WTC11 (cell line): ENCODE results near the gene PKIG. TPM values are rescaled to one million over a fixed set of nuclear protein-coding genes. Genes with fewer than 3 reads are reported as not detected.

Experiments
- ATAC-seq: fragments of 200-7000 bp; cut with Tn5 transposase; 2 replicates; pipeline ENCODE4 v1.10.0; 2021; ENCODE audit warnings: mild to moderate bottlenecking, moderate library complexity
- CTCF ChIA-PET: fragments of 300-600 bp; sonication (Branson Sonifier 250); formaldehyde crosslinking; loops from one replicate; lab custom pipeline; 2021; ENCODE audit warnings: antibody characterized with exemption; lab: Charles Lee
- POLR2A ChIA-PET: fragments of 350-600 bp; sonication (Branson Sonifier 250); formaldehyde crosslinking; loops from one replicate; lab custom pipeline; 2021; ENCODE audit warnings: antibody characterized with exemption; lab: Charles Lee
- DNase-seq: peaks from one replicate; pipeline ENCODE4 v3.0.0; 2021; ENCODE audit warnings: low spot score
- H3K27ac Mint-ChIP-seq: 2 replicates; pipeline ENCODE4 v1.8.0; 2021; ENCODE audit warnings: mixed read lengths
- H3K27me3 Mint-ChIP-seq: 2 replicates; pipeline ENCODE4 v1.8.0; 2021; ENCODE audit warnings: low read depth, mild to moderate bottlenecking, moderate library complexity, mixed read lengths
- H3K36me3 Mint-ChIP-seq: 2 replicates; pipeline ENCODE4 v1.8.0; 2021; ENCODE audit warnings: mixed read lengths
- H3K4me1 Mint-ChIP-seq: 2 replicates; pipeline ENCODE4 v1.8.0; 2022; ENCODE audit warnings: mixed read lengths
- H3K4me3 Mint-ChIP-seq: 2 replicates; pipeline ENCODE4 v1.8.0; 2021; ENCODE audit warnings: mild to moderate bottlenecking, moderate library complexity, mixed read lengths
- H3K9me3 Mint-ChIP-seq: 2 replicates; pipeline ENCODE4 v1.8.0; 2021; ENCODE audit warnings: mixed read lengths
- CBFB ChIP-seq: sonication (generic); formaldehyde crosslinking; IDR thresholded peaks from 2 replicates; pipeline ENCODE4 v1.8.1; 2022; ENCODE audit warnings: mild to moderate bottlenecking, low read depth, missing genetic modification reagents
- CREM ChIP-seq: sonication (generic); formaldehyde crosslinking; IDR thresholded peaks from 2 replicates; pipeline ENCODE4 v1.8.1; 2022; ENCODE audit warnings: mild to moderate bottlenecking, missing genetic modification reagents, moderate library complexity
- ELF4 ChIP-seq: sonication (generic); formaldehyde crosslinking; IDR thresholded peaks from 2 replicates; pipeline ENCODE4 v1.8.1; 2022; ENCODE audit warnings: low read depth, mild to moderate bottlenecking, moderate library complexity, missing genetic modification reagents
- GTF2I ChIP-seq: fragments of 250-450 bp; sonication (Bioruptor Pico); conservative IDR thresholded peaks from 2 replicates; pipeline ENCODE4 v1.4.0; 2021; ENCODE audit warnings: mild to moderate bottlenecking
- NR1H2 ChIP-seq: sonication (generic); formaldehyde crosslinking; IDR thresholded peaks from 2 replicates; pipeline ENCODE4 v1.9.0; 2021; ENCODE audit warnings: mild to moderate bottlenecking, moderate library complexity, missing genetic modification reagents
- NR2C2 ChIP-seq: sonication (generic); formaldehyde crosslinking; IDR thresholded peaks from 2 replicates; pipeline ENCODE4 v1.8.0; 2022; ENCODE audit warnings: mild to moderate bottlenecking, missing genetic modification reagents
- PRRX2 ChIP-seq: fragments of 250-450 bp; sonication (Bioruptor Pico); IDR thresholded peaks from 2 replicates; pipeline ENCODE4 v1.8.0; 2021; ENCODE audit warnings: mild to moderate bottlenecking
- SMAD3 ChIP-seq: sonication (generic); formaldehyde crosslinking; IDR thresholded peaks from 2 replicates; pipeline ENCODE4 v1.8.0; 2022; ENCODE audit warnings: missing genetic modification reagents, mild to moderate bottlenecking, borderline replicate concordance
- TEAD1 ChIP-seq: sonication (generic); formaldehyde crosslinking; IDR thresholded peaks from 2 replicates; pipeline ENCODE4 v1.8.0; 2022; ENCODE audit warnings: mild to moderate bottlenecking, missing genetic modification reagents
- ZBTB21 ChIP-seq: sonication (generic); formaldehyde crosslinking; IDR thresholded peaks from 2 replicates; pipeline ENCODE4 v1.8.1; 2023; ENCODE audit warnings: mild to moderate bottlenecking, missing genetic modification reagents, borderline replicate concordance
- ZNF317 ChIP-seq: sonication (generic); formaldehyde crosslinking; IDR thresholded peaks from 2 replicates; pipeline ENCODE4 v1.8.1; 2023; ENCODE audit warnings: low read depth, mild to moderate bottlenecking, moderate library complexity, missing genetic modification reagents, borderline replicate concordance
- ZNF416 ChIP-seq: fragments of 250-450 bp; sonication (Bioruptor Pico); IDR thresholded peaks from 2 replicates; pipeline ENCODE4 v1.9.0; 2021; ENCODE audit warnings: mild to moderate bottlenecking, inconsistent platforms
- total RNA-seq: library from RNA; stranded (reverse); gene quantifications from 3 replicates; pipeline ENCODE4 v1.2.3, GENCODE V29; 2021
- TF ChIP-seq, protein P1 (sequence below): sonication (generic); formaldehyde crosslinking; IDR thresholded peaks from 2 replicates; pipeline ENCODE4 v1.8.1; 2023; ENCODE audit warnings: mild to moderate bottlenecking, missing genetic modification reagents
- TF ChIP-seq, protein P2 (sequence below): sonication (generic); formaldehyde crosslinking; IDR thresholded peaks from 2 replicates; pipeline ENCODE4 v1.8.1; 2023; ENCODE audit warnings: mild to moderate bottlenecking, missing genetic modification reagents, moderate library complexity
- TF ChIP-seq, protein P3 (sequence below): sonication (generic); formaldehyde crosslinking; IDR thresholded peaks from 2 replicates; pipeline ENCODE4 v1.8.1; 2023; ENCODE audit warnings: mild to moderate bottlenecking, moderate library complexity, missing genetic modification reagents
- TF ChIP-seq, protein P4 (sequence below): sonication (generic); formaldehyde crosslinking; IDR thresholded peaks from 2 replicates; pipeline ENCODE4 v1.8.1; 2023; ENCODE audit warnings: mild to moderate bottlenecking, missing genetic modification reagents
- TF ChIP-seq, protein P5 (sequence below): fragments of 250-450 bp; sonication (Bioruptor Pico); IDR thresholded peaks from 2 replicates; pipeline ENCODE4 v1.9.0; 2021; ENCODE audit warnings: mild to moderate bottlenecking, borderline replicate concordance
- TF ChIP-seq, protein P6 (sequence below): sonication (generic); formaldehyde crosslinking; IDR thresholded peaks from 2 replicates; pipeline ENCODE4 v1.8.1; 2023; ENCODE audit warnings: mild to moderate bottlenecking, missing genetic modification reagents, moderate library complexity
- TF ChIP-seq, protein P7 (sequence below): fragments of 250-450 bp; sonication (Bioruptor Pico); IDR thresholded peaks from 2 replicates; pipeline ENCODE4 v2.1.2; 2022; ENCODE audit warnings: mild to moderate bottlenecking, moderate library complexity

PKIG gene
- total RNA-seq, 1 experiment from 2014 or later: 22.7 TPM

DNA sequence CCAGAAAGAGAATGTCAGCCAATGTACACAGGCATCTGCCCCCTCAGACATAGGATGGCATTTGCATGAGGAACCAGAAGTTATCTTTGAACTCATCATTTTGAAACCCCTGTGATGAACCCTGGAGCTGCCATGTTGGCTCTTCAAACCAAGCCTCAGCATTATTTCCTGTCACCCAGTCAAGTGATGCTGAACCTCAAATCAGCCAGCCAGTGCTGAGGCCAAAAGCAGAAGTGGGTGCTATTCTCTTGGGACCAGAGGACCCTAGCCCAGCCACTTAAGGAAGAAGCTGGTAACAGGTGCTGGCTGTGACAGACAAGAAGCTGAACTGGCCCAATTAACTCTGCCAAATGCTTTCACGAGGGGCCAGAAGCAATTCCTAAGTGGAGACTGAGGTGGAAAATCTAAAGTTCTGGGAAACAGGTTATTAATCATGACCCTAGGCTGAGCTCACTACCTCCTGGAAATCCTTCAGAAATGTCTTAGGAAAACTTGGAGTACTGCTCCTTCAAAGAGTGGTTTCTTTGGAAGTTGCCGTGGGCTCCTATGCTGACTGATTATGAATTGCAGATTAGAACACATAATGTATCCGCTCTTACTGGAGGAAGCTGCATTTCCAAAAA, 4.0 kb downstream of the PKIG start:
- no peaks in the 10 kb centered on the region; the same call in 1 of the 2 replicates for H3K27me3 Mint-ChIP-seq
- ATAC-seq: no peak
- no peaks in the 10 kb centered on the region for H3K36me3 Mint-ChIP-seq
- POLR2A ChIA-PET: interaction anchor here (0.5 kb wide), 1 partner anchor 43 kb away, joined by 3 read pairs; no protein-coding TSS in a partner anchor
- H3K27ac Mint-ChIP-seq: no peak overlapping the region
- CTCF ChIA-PET: interaction anchor here (1.0 to 1.5 kb wide), 6 partner anchors 8 to 202 kb away, joined by 3 to 7 read pairs (median 4); no protein-coding TSS in a partner anchor
- H3K4me3 Mint-ChIP-seq: no peak overlapping the region
- H3K9me3 Mint-ChIP-seq: no peaks in the 10 kb centered on the region
- no peak for DNase-seq
- TF ChIP-seq ZNF416 (CRISPR knock-in tag) (no peak), ELF4 (CRISPR knock-in tag) (no peak), PRRX2 (CRISPR knock-in tag) (no peak), CREM (CRISPR knock-in tag) (no peak), TEAD1 (CRISPR knock-in tag) (no peak), ZBTB21 (CRISPR knock-in tag) (no peak), ZNF317 (CRISPR knock-in tag) (no peak)
- TF ChIP-seq, protein P1, sequence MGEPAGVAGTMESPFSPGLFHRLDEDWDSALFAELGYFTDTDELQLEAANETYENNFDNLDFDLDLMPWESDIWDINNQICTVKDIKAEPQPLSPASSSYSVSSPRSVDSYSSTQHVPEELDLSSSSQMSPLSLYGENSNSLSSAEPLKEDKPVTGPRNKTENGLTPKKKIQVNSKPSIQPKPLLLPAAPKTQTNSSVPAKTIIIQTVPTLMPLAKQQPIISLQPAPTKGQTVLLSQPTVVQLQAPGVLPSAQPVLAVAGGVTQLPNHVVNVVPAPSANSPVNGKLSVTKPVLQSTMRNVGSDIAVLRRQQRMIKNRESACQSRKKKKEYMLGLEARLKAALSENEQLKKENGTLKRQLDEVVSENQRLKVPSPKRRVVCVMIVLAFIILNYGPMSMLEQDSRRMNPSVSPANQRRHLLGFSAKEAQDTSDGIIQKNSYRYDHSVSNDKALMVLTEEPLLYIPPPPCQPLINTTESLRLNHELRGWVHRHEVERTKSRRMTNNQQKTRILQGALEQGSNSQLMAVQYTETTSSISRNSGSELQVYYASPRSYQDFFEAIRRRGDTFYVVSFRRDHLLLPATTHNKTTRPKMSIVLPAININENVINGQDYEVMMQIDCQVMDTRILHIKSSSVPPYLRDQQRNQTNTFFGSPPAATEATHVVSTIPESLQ (CRISPR knock-in tag): no peak
- TF ChIP-seq, protein P2, sequence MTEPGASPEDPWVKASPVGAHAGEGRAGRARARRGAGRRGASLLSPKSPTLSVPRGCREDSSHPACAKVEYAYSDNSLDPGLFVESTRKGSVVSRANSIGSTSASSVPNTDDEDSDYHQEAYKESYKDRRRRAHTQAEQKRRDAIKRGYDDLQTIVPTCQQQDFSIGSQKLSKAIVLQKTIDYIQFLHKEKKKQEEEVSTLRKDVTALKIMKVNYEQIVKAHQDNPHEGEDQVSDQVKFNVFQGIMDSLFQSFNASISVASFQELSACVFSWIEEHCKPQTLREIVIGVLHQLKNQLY (CRISPR knock-in tag): no peak
- TF ChIP-seq, protein P3, sequence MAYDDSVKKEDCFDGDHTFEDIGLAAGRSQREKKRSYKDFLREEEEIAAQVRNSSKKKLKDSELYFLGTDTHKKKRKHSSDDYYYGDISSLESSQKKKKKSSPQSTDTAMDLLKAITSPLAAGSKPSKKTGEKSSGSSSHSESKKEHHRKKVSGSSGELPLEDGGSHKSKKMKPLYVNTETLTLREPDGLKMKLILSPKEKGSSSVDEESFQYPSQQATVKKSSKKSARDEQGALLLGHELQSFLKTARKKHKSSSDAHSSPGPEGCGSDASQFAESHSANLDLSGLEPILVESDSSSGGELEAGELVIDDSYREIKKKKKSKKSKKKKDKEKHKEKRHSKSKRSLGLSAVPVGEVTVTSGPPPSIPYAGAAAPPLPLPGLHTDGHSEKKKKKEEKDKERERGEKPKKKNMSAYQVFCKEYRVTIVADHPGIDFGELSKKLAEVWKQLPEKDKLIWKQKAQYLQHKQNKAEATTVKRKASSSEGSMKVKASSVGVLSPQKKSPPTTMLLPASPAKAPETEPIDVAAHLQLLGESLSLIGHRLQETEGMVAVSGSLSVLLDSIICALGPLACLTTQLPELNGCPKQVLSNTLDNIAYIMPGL (CRISPR knock-in tag): no peak
- TF ChIP-seq, protein P4, sequence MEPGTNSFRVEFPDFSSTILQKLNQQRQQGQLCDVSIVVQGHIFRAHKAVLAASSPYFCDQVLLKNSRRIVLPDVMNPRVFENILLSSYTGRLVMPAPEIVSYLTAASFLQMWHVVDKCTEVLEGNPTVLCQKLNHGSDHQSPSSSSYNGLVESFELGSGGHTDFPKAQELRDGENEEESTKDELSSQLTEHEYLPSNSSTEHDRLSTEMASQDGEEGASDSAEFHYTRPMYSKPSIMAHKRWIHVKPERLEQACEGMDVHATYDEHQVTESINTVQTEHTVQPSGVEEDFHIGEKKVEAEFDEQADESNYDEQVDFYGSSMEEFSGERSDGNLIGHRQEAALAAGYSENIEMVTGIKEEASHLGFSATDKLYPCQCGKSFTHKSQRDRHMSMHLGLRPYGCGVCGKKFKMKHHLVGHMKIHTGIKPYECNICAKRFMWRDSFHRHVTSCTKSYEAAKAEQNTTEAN (CRISPR knock-in tag): no peak
- H3K4me1 Mint-ChIP-seq: peaks cover 52% of the 10 kb centered on the region

DNA sequence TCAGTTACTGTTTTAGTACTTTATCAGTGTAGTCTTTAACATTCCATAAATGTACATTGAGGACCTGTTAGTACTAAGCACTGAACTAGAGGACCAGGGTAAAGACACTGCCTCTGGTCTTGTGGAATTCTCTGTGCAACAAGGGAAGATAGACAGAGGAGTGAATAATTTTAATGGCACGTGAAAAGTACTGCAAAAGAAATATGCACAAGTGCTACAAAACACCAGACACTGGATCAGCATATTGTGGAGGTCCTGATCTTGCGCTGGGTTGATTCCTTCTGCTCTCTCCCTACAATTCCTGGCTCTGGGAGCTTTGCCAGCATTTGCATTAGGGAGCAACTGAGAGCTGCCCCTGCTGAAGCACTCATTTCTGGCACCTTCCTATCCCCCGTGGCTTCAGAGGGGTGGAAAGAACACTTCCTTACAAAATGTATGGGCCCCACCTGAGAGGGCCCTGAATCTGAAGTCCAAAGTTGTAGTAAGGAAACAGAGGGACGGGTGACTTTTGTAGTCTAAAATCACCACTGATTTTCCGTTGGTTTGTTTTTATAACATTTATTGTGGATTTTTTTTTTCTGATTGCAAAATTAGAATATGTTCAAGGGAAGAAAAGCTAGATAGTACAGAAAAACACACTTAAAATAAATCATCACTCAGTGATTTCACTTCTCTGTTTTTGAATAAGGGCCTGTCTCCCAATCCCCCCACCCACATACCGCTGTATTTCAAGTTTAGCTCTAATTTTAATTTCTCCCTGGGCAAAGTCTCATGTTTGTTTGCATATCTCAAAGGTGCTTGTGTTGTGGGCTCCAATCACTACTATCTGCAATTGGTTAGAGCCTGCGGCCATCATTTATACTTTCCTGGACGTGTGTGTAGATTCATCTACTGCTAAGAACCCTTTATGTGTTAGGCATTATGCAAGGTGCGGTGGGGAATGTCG, 4.9 kb downstream of the PKIG start:
- no peaks in the 10 kb centered on the region for H3K9me3 Mint-ChIP-seq
- DNase-seq: no peak
- H3K27me3 Mint-ChIP-seq: no peaks in the 10 kb centered on the region
- peaks cover 47% of the 10 kb centered on the region for H3K4me1 Mint-ChIP-seq
- H3K4me3 Mint-ChIP-seq: no peak overlapping the region
- no peak overlapping the region for H3K27ac Mint-ChIP-seq
- no peaks in the 10 kb centered on the region for H3K36me3 Mint-ChIP-seq
- ChIA-PET CTCF (interaction anchor here (1.0 to 1.2 kb wide), 3 partner anchors 11 to 203 kb away, joined by 3 to 4 read pairs (median 3); no protein-coding TSS in a partner anchor), POLR2A (interaction anchor here (0.5 kb wide), 1 partner anchor 44 kb away, joined by 3 read pairs; no protein-coding TSS in a partner anchor)
- no peak for ATAC-seq
- TF ChIP-seq CBFB (CRISPR knock-in tag) (no peak), NR1H2 (no peak), NR2C2 (CRISPR knock-in tag) (no peak), ZNF416 (CRISPR knock-in tag) (no peak), GTF2I (no peak), SMAD3 (CRISPR knock-in tag) (no peak)
- TF ChIP-seq, protein P5, sequence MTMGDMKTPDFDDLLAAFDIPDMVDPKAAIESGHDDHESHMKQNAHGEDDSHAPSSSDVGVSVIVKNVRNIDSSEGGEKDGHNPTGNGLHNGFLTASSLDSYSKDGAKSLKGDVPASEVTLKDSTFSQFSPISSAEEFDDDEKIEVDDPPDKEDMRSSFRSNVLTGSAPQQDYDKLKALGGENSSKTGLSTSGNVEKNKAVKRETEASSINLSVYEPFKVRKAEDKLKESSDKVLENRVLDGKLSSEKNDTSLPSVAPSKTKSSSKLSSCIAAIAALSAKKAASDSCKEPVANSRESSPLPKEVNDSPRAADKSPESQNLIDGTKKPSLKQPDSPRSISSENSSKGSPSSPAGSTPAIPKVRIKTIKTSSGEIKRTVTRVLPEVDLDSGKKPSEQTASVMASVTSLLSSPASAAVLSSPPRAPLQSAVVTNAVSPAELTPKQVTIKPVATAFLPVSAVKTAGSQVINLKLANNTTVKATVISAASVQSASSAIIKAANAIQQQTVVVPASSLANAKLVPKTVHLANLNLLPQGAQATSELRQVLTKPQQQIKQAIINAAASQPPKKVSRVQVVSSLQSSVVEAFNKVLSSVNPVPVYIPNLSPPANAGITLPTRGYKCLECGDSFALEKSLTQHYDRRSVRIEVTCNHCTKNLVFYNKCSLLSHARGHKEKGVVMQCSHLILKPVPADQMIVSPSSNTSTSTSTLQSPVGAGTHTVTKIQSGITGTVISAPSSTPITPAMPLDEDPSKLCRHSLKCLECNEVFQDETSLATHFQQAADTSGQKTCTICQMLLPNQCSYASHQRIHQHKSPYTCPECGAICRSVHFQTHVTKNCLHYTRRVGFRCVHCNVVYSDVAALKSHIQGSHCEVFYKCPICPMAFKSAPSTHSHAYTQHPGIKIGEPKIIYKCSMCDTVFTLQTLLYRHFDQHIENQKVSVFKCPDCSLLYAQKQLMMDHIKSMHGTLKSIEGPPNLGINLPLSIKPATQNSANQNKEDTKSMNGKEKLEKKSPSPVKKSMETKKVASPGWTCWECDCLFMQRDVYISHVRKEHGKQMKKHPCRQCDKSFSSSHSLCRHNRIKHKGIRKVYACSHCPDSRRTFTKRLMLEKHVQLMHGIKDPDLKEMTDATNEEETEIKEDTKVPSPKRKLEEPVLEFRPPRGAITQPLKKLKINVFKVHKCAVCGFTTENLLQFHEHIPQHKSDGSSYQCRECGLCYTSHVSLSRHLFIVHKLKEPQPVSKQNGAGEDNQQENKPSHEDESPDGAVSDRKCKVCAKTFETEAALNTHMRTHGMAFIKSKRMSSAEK: no peak
- TF ChIP-seq, protein P6, sequence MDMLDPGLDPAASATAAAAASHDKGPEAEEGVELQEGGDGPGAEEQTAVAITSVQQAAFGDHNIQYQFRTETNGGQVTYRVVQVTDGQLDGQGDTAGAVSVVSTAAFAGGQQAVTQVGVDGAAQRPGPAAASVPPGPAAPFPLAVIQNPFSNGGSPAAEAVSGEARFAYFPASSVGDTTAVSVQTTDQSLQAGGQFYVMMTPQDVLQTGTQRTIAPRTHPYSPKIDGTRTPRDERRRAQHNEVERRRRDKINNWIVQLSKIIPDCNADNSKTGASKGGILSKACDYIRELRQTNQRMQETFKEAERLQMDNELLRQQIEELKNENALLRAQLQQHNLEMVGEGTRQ (CRISPR knock-in tag): no peak
- TF ChIP-seq, protein P7, sequence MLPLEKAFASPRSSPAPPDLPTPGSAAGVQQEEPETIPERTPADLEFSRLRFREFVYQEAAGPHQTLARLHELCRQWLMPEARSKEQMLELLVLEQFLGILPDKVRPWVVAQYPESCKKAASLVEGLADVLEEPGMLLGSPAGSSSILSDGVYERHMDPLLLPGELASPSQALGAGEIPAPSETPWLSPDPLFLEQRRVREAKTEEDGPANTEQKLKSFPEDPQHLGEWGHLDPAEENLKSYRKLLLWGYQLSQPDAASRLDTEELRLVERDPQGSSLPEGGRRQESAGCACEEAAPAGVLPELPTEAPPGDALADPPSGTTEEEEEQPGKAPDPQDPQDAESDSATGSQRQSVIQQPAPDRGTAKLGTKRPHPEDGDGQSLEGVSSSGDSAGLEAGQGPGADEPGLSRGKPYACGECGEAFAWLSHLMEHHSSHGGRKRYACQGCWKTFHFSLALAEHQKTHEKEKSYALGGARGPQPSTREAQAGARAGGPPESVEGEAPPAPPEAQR (CRISPR knock-in tag): no peak
